ENCODE measurements around the gene ARHGEF19.
A peak's percentile ranks its signal among the peaks of the same experiment; 100 is the strongest.
"Not testable (repeated sequence)": the region's sequence is repeated elsewhere in the genome, so short reads cannot be mapped to it uniquely, and the experiment has no call there.

The ARHGEF19 gene

GRCh38 chr1:16218674-16219071, 6.2 kb upstream of the ARHGEF19 start:
- no peak for DNase-seq

GRCh38 chr1:16218014-16218673, 5.7 kb upstream of the ARHGEF19 start:
- DNase-seq = no peak

GRCh38 chr1:16217061-16217785, 4.8 kb upstream of the ARHGEF19 start:
- DNase-seq = peak; percentile 81

GRCh38 chr1:16215882-16216753, 3.7 kb upstream of the ARHGEF19 start:
- peak; percentile 83 for DNase-seq

GRCh38 chr1:16215240-16215639, 2.8 kb upstream of the ARHGEF19 start:
- not testable (repeated sequence) for DNase-seq

- not testable (repeated sequence) for DNase-seq
Observed at GRCh38 chr1:16213544-16213943, 1.1 kb upstream of the ARHGEF19 start.

GRCh38 chr1:16213013-16213412, 561 bp upstream of the ARHGEF19 start:
- no peak for DNase-seq

GRCh38 chr1:16211824-16212223, 628 bp downstream of the ARHGEF19 start:
- no peak for DNase-seq

GRCh38 chr1:16210581-16210980, 1.9 kb downstream of the ARHGEF19 start:
- no peak for DNase-seq

- no peak for DNase-seq
Observed at GRCh38 chr1:16209847-16210407, 2.5 kb downstream of the ARHGEF19 start.

GRCh38 chr1:16209132-16209846, 3.2 kb downstream of the ARHGEF19 start:
- DNase-seq = no peak

GRCh38 chr1:16208270-16208987, 4.0 kb downstream of the ARHGEF19 start:
- no peak for DNase-seq

- no peak for DNase-seq
Observed at GRCh38 chr1:16207318-16208269, 4.9 kb downstream of the ARHGEF19 start.

GRCh38 chr1:16206547-16207317, 5.7 kb downstream of the ARHGEF19 start:
- DNase-seq = peak; percentile 91

- no peak for DNase-seq
Observed at GRCh38 chr1:16205891-16206546, 6.4 kb downstream of the ARHGEF19 start.

GRCh38 chr1:16205334-16205671, 7.1 kb downstream of the ARHGEF19 start:
- no peak for DNase-seq

GRCh38 chr1:16204634-16205333, 7.7 kb downstream of the ARHGEF19 start:
- DNase-seq = no peak

GRCh38 chr1:16204216-16204615, 8.2 kb downstream of the ARHGEF19 start:
- DNase-seq = no peak

GRCh38 chr1:16203550-16203949, 8.9 kb downstream of the ARHGEF19 start:
- DNase-seq = no peak

Measured in retina (tissue), 1 donor.